H54 (cell line): ENCODE data around the gene BSPRY.
A peak's percentile ranks its signal among the peaks of the same experiment; 100 is the strongest.

Source experiments
- DNase-seq: peaks from one replicate; pipeline ENCODE4 v3.0.0; 2011; ENCODE audit warnings: low spot score, mixed read lengths; ENCODE audit not compliant: insufficient read length
- FAIRE-seq: peaks from 3 replicates; lab custom pipeline; 2011; peaks lifted over from hg19 to GRCh38; lab: Jason Lieb, UNC
- POLR2A ChIP-seq: IDR thresholded peaks from 2 replicates; pipeline ENCODE4 v1.6.1; 2011; ENCODE audit warnings: low read depth, mild to moderate bottlenecking, low read length

Gene BSPRY

GRCh38 chr9:113320051-113320450, 29.3 kb upstream of the BSPRY start:
- FAIRE-seq (no peak), DNase-seq (no peak)
- no peak for TF ChIP-seq POLR2A

DNA sequence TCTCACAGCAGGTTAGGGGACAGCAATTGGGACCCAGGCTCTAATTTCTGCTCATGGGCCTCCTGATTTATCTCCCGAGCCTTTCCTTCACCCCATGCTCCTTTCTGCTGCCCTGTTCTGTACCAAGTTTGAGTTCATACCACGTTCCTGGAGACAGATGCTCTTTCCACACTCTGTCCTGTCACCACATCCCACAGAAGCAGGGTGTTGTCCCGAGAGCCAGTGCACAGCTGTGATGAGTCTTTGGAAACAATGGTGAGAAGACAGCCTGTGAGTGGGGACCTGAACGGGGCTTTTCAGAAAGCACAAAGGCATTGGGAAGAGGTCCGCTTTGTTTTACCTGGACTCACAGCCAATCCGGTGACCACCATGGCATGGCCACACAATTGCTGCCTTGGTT, 26.7 kb upstream of the BSPRY start:
- DNase-seq (no peak), FAIRE-seq (no peak)
- no peak for TF ChIP-seq POLR2A

DNA sequence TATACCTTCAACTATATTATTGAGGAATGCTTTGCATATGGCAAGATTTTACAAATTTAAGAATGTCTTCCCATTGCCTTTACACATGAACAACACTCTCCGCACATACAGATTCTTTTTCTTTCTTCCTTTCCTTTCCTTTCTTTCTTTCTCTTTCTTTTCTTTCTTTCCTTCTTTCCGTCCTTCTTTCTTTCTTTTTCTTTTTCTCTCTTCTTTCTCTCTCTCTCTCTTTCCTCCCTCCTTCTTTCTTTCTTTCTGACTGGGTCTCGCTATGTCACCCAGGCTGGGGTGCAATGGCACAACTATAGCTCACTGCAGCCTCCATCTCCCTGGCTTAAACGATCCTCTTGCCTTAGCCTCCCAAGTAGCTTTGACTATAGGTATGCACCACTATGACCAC, 23.1 kb upstream of the BSPRY start:
- FAIRE-seq (no peak), DNase-seq (no peak)
- no peak for TF ChIP-seq POLR2A

DNA sequence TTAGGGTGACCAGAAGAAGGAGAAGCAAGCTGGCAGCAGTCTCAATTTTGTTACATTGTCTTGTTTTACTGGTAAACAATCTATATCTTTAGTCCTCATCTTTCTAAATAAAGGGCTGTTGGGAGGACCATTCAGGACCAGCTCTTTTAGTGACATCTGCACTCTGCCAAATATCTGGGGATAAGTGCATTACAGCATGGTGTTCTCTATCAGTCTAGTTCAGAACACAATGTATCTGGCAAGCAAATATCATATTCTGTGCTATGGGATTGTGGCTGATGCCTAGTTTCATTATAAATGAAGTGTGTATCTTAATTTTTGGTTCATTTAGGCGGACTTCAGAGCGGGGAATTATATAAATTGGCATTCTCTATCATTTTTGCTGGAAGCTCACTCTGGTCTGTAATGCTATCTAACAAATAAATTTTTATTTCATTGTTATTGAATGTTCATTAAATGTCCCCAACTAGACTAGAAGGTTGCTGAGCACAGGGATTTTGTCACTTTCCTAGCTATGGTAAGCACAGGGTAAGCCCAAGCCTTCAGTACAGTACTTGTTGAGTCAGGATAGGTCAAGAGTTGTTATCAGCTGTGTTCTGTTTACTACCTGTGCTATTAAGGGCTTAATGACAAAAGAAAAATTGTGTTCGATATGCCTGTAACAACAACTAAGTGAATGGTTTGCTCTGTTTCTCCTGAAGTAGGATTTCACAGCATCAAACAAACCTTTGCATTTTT, 21.1 kb upstream of the BSPRY start:
- no peak for TF ChIP-seq POLR2A
- DNase-seq (no peak), FAIRE-seq (peak; percentile 41)

DNA sequence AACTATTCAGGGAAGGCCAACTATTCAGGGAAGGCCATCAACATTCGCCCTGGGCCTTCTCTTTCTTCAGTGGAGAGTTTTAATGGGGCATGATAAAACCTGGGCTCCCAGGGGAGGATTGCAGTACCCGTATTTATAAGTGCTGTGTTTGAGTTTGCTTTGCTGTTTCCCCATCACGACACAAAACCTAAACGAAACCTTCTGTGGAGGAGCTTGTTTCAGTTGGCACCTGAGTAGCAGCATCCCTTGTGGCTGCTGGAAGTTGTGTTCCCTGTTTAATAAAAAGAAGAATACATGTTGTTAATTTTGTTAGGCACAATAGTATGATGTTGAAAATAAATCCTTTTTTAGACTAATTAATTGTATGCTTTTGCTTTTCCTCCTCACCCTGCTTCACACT, 17.6 kb upstream of the BSPRY start:
- FAIRE-seq = no peak
- no peak for TF ChIP-seq POLR2A
- DNase-seq = no peak

DNA sequence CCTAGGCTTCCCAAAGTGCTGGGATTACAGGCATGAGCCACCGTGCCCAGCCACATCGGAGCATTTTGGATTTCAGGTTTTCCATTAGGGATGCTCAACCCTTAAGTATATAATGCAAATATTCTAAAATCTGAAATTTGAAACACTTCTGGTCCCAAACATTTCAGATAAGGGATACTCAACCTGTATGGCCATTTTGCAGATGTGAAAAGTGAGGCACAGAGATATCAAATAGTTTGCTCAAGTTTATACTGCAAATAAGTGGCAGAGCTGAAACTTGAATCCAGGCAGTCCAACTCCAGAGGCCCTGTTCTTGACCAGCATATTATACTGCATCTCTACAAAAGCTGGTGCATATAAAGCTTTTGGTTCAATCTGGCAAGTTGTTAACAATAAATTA, 11.6 kb upstream of the BSPRY start:
- FAIRE-seq = no peak
- no peak for DNase-seq
- no peak for TF ChIP-seq POLR2A

DNA sequence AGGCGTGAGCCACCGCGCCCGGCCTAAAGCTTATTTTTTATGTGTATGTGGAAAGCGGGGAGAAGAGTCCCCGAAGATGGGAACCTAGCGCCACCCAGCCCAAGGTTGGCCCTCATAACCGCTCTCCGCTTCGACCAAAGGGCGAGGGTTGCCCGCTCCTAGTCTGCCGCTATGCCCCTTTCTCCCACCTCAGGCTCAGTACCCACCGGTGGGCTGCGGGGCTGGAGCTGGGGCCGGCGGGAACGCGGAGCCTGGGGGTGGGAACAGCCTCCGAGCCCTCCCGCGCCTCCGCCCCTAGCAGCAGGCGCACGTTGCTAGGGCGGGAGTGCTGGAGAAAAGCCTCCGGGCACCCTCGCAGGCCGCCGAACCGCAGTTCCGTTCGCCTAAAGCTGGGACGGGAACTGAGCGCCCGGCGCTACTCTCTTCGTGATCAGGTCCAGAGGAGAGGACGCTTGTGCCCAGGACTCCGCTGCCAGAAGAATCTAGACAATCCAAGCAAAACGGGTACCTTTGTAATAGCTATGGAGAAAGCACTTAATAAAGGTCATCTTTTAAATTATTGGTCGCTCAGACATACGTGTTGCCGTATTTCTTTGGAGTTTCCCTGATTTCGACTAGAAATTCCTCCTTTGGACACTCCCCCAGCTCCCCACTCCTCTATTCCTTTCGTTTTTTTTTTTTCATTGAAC, 9.2 kb upstream of the BSPRY start, which contains the start of gene WDR31:
Gene WDR31 (minus strand): TSS at position 265 of the 689 bp plus-strand sequence. CDS start 8,253 bp downstream, outside the sequence.
- peak; percentile 54; the same call in 1 of the 2 replicates for TF ChIP-seq POLR2A
- FAIRE-seq = peak; percentile 23
- peak; percentile 88 for DNase-seq

GRCh38 chr9:113341712-113342410, 7.5 kb upstream of the BSPRY start:
- TF ChIP-seq POLR2A = no peak
- DNase-seq = no peak
- no peak for FAIRE-seq

DNA sequence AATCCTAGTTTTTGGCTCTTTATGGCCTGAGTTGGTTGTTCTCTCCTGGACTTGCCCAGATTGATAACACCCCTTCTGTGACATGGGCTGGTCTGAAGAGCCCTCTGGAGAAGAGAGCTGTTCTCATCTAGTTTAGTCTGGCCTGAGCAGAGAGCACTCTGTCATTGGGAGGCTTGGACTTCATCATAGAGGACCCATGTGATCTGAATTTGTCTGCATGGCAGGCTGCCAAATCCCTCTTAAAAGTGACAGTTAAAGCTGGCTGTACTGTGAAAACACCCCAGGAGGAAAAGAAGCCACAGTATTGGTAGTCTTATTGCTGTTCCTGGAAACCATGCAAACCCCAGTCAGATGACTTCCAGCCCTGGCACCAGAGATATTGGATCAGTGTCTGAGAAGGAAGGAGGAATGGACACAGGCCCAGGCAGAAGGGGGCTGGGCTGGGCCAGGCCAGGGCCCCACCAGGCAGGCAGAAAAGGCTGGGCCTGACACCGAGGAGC, 5.6 kb upstream of the BSPRY start:
- no peak for TF ChIP-seq POLR2A
- DNase-seq (no peak), FAIRE-seq (no peak)

- no peak for TF ChIP-seq POLR2A
- DNase-seq = no peak
- FAIRE-seq = no peak
Measured at GRCh38 chr9:113345190-113345589, 4.2 kb upstream of the BSPRY start.

- TF ChIP-seq POLR2A = no peak
- no peak for DNase-seq
- FAIRE-seq = no peak
Measured at GRCh38 chr9:113345671-113346070, 3.7 kb upstream of the BSPRY start.

DNA sequence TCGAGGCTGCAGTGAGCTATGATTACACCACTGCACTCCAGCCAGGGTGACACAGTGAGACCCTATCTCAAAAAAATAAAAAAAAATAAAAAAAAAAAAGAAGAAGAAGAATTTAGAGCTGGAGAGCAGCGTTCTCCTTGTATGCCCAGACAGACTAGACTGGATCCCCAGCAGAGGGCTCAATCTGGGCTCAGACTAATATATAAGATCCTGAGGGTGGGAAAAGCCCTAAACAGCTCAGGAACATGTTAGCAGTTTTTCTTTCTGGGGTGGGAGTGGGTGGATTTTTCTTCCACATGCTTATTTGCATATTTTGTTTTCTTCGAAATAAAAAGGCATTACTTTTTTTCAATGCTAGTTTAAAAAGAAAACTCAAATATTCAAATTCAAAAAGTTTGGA, 904 bp upstream of the BSPRY start:
- no peak for DNase-seq
- no peak for FAIRE-seq
- TF ChIP-seq POLR2A = no peak

GRCh38 chr9:113349066-113349444, 286 bp upstream of the BSPRY start:
- FAIRE-seq (no peak), DNase-seq (no peak)
- TF ChIP-seq POLR2A = no peak

DNA sequence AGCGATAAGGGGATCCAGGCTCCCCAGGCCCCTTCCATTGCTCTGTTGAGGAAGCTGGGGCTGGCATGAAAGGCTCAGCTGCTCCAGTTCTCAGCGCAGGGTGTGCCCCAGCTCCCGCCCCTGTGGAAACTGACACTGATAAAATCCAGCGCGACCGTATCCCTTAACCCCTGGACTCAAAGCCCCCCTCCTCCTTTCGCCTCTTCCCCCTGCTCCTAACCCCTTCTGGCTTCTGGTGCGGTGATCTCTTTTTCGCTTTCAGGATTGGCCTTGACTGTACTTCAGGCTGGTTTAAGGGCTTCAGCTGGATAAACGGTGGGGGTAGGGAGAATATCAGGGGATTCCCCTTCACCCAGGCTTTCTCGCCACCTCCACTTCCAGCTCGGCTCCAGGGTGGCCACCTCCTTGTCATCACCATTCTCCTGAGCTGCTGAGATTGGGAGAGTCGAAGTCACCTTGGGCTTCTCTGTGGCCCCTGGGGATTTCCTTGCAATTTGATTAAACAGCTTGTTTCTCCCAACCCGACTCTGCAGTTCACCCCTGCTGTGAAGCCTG, 843 bp downstream of the BSPRY start:
- FAIRE-seq (no peak), DNase-seq (no peak)
- no peak for TF ChIP-seq POLR2A
